NCI-H1092 (cell line): ENCODE results near the gene MYH7.

Source experiments
- DNase-seq: peaks from one replicate; lab custom pipeline; 2025; lab: John Stamatoyannopoulos, UW

Gene MYH7

GRCh38 chr14:23447361-23448350 is 12.2 kb upstream of the MYH7 start:
- no peak for DNase-seq

DNA sequence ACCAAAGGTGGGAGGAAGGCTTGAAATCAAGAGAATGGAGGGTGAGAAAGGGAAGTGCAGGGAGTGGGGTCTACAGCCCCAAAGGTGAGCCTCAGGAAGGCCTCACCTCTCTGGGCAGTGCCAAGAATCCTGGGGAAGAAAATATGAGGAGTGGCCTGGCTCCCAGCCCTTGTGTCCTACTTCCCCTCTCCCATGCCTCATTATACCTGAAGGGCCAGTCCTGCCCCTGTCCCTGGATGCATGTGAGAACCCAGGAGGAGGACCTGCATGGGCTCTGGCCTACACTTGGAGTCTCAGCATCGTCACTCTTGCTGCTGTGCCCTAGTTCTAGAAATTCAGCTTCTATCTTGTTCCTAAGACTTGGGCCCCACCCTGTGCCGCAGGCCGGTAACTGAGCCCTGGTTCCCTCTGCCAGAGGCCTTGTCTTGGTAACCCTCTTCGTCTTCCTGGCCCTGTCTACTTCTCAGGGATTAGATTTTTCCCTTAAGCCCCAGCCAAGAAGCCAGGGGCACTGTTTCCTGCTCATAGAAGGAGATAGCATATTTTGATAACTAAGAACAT is 10.9 kb upstream of the MYH7 start:
- no peak for DNase-seq

DNA sequence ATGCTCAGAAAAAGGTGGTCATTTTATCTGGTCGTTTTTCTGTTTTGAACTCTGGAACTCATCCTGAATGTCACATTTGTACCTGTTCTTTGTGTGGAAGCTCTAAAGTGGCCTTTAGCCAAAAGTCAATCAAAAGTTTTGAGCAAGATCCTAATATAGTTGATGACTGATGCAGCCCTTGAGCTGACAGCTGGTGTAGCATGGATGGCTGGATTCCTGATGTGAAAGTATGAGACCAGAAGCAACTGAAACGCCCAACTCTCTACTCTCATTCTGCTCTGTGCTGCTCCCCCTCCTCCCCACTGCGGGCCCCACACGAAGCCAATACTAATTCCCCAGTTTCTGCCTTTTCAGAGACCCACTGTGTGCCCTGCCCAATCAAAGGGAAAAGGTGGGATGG is 10.3 kb upstream of the MYH7 start:
- DNase-seq = no peak

DNA sequence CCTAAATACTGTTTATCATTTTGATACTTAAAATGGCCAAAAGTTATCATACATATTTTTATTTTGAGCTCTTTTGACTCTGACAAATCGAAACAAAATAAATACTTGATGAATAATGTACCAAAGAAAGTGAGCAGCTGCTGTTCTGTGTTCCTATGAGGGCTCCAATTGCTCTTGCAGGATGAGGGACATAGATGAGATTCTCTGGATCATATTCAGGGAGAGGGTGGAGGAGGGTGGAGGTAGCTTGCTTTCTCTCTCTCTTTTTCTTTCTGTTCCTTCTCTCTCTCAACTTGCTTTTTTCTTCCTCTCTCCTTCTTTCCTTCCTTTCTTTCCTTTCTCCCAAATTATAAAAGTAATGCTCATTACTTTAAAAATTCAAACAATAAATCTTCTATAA is 8.9 kb upstream of the MYH7 start:
- no peak for DNase-seq

DNA sequence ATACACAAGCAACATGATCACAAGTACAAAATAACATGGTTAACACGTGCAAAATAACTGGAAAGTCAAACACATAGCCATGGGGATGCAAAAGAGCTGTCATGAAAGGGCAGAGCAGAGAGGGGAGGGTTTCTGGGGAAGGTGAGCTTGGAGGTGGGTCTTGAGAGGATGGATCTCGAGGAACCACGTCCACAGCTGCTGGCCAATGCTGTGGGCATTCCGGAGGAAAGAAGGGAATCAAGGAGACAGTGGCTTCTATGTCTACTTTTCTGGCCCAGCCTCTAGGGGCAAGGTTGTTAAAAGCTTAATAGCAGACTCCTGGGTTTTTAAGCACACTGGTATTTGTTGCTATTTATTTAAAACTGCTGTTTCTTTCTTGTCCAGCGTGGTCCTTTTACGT is 8.4 kb upstream of the MYH7 start:
- no peak for DNase-seq

DNA sequence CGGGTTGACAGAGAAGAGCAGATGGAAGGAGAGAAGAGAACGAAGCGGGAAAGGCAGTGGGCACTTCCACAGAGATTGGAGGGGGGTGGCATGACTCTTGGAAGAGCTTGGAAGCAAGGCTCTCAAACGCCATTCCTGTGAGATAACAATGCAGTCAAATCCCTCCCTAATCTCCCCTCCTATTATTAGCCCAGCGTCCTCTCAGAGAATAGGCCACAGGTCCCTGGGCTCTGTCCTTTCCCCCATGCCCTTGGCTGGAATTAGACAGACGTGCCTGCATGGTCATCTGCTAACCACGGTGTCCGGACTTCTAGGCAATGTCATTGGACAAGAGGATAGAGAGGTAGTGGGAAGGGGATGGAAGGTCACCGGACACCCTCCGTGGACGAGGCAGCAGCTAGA is 8.0 kb upstream of the MYH7 start:
- DNase-seq = no peak

GRCh38 chr14:23442721-23443356 is 7.4 kb upstream of the MYH7 start:
- no peak for DNase-seq

DNA sequence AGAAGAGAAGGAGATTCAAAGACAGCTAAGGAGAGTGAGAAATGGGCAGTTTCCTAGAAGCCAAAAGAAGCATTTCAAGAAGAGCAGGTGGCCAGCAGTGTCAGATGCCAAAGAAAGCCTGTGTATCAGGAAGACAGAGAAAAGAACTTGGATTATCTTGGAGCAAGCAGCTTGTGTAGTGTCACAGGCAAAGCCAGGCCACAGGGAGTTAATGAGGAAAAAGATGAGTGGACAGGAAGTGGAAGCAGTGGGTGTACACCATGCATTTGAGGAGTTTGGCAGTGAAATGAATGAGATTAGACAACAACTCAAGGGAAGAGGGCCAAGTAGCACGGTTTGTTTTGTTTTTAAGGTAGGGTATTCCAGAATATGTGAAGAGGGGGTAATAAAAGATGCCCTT is 5.6 kb upstream of the MYH7 start:
- no peak for DNase-seq

DNA sequence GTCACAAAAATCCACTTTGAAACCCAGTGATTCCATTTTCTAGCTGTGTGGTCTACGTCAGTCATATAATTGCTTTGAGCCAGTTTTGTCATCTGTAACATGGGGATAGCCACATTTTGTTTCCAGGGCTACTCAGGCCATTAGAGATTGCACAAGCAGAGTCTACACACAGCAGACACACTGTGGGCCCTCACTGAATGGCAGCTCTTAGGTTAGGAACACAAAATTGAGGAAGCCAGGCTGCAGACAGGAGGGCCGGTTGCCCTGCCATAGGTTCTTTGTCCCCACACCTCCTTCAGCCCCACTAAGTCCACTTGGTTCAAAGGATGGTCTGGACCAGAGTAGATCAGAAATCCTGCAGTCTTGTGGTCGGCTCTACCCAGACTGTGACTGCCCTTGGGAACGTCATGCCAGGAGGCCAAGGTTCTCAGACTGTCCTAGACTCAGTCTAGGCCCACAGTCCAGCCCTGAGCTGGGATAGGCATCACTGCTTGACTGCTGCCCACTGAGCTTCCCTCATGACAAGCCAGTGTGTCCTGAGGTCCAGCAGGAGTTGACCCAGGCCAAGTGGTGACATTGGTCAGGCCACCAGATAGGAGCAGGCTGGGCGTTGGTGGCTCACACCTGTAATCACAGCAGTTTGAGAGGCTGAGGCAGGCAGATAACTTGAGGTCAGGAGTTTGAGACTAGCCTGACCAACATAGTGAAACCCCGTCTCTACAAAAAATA is 3.8 kb upstream of the MYH7 start:
- no peak for DNase-seq

- DNase-seq = no peak
These were observed 2.9 kb upstream of the MYH7 start for GRCh38 chr14:23438101-23438971.

GRCh38 chr14:23437133-23438100 is 2.0 kb upstream of the MYH7 start:
- DNase-seq = no peak

DNA sequence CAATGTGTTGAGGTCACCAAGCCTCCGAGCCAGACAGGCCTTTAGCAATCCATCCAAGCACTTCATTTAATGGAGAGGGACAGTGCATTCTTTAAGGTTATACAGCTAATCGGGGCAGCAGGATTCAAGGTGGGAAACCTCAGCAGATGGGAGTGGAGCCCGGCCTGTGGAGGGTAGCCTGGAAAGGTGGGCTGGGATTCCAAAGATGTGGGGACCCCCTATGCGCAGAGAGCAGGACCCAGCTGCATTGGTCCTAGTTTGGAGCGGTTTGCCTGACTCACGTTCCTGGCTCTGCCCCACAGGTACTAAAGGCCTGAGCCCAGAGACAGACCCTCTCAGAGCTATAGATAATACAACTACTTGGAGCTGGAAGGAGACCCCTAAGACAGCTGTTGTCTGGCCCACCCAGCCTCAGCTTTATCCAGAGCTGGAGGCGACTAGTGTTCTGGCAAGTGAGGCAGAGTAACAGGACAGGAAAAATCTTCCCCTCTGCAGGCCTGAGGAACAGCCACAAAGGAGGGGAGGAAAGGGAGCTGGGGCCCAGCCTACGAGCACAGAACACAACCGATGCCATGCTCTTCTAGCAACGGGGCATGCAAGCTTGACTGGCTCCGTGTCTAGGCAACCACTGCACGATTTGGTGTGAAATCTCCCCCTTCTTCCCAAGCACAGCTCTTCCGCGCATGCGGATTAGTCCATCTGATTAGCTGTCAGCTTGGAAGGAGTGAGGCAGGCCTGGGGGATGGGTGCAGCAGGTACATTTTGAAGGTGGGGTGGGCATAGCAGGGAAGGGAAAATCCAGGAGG is 1.1 kb upstream of the MYH7 start:
- DNase-seq = no peak

DNA sequence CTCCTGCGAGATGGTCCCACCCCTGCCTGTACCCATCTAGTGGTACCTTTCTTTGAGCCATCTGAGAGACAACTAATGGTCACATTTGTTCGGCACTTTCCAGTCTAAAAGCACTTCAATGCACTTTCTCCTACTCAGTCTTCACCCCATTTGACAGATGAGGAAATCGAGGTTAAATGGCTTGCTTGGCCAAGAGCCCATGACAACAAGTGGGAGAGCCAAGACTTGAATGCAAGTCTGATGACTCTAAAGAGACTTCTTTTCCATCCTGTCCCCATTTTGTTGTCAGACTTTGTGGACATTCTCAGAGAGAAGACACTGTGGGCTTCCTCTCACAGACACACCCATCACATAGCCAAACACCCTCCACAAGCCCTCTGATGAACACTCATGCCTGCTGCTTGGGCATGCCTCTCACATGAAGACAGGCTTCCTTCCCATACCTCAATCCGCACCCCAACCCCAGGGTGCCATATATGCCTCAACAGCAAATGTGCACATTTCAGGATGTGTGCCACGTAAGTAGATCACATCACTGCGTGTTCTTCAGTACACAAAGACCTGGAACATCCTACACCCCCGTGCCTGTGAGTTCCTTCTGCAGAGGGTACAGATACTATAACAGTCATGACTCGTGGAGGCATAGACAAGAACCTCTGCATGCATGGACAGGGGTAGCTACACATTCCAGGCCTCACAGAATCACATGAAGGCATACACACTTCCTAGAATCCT is 805 bp downstream of the MYH7 start:
- DNase-seq = no peak

DNA sequence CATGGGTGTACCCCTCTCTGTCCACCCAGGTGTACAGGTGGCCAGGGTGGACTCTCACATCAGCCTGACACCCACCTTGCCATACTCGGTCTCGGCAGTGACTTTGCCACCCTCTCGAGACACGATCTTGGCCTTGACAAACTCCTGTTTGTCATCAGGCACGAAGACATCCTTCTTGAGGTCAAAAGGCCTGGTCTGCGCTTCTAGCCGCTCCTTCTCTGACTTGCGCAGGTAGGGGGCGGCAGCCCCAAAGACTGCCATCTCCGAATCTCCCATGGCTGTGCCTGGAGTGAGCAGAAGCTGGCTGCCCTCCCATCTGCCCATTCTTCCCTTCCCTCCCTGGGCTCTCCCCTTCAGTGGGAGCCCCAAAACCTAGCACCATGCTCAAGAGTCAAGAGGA is 2.0 kb downstream of the MYH7 start:
- no peak for DNase-seq

- no peak for DNase-seq
These were observed 2.5 kb downstream of the MYH7 start for GRCh38 chr14:23432946-23433345.

GRCh38 chr14:23432102-23432925 is 3.1 kb downstream of the MYH7 start:
- DNase-seq = no peak

DNA sequence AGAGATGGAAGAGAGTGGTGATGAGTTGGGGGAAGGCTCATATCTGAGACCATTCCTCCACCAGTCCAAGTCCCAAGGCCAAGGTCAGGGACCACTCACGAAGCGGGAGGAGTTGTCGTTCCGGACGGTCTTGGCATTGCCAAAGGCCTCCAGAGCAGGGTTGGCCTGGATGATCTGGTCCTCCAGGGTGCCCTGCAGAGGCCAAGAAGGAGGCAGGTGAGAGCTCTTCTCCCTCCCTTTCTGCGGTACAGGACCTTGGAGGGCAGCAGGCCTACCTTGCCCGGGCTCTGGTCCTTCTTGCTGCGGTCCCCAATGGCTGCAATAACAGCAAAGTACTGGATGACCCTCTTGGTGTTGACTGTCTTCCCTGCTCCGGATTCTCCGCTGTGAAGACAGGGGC is 4.0 kb downstream of the MYH7 start:
- DNase-seq = no peak

GRCh38 chr14:23430723-23431085 is 4.8 kb downstream of the MYH7 start:
- no peak for DNase-seq
